B cell (primary cell): ENCODE data around the gene CDK13. TPM values are rescaled to one million over a fixed set of nuclear protein-coding genes. Genes with fewer than 3 reads are reported as not detected.
"Not testable (repeated sequence)": the region's sequence is repeated elsewhere in the genome, so short reads cannot be mapped to it uniquely, and the experiment has no call there.

Experiments used
- ATAC-seq: fragments of 200-7000 bp; cut with Tn5 transposase; one replicate; pipeline ENCODE4 v1.10.0; 2021; ENCODE audit warnings: low read depth, mild to moderate bottlenecking, moderate number of reproducible peaks, moderate library complexity
- CTCF ChIA-PET: fragments of 350-600 bp; sonication (Branson Sonifier 250); formaldehyde crosslinking; loops from one replicate; lab custom pipeline; 2021; ENCODE audit warnings: antibody characterized with exemption, inconsistent platforms; lab: Charles Lee
- POLR2A ChIA-PET: fragments of 350-600 bp; sonication (Branson Sonifier 250); formaldehyde crosslinking; loops from one replicate; lab custom pipeline; 2021; ENCODE audit warnings: antibody characterized with exemption; lab: Charles Lee
- DNase-seq: peaks from one replicate; pipeline ENCODE4 v3.0.0; 2013
- H2AFZ ChIP-seq: 2 replicates; pipeline ENCODE4 v1.6.1; 2012; ENCODE audit warnings: mild to moderate bottlenecking, low read depth, low read length; ENCODE audit not compliant: insufficient read depth, poor library complexity, severe bottlenecking
- H3K27ac ChIP-seq, 2 donors: 1 replicate in 1 of 2; 2 replicates in 1 of 2; pipeline ENCODE4 v1.5.1; 2012 to 2013; ENCODE audit warnings: low read length in 2 of 2, mild to moderate bottlenecking in 2 of 2, moderate library complexity in 1 of 2
- H3K27me3 ChIP-seq, 4 experiments: fragments of 200-600 bp in 1 of 4; sonication (generic) in 1 of 4; replicated peaks in 1 of 4; 1 replicate in 2 of 4; 2 replicates in 2 of 4; pipeline versions ENCODE4 v1.6.1 to v1.7.0; 2013 to 2016; ENCODE audit warnings: low read length in 3 of 4, mild to moderate bottlenecking in 2 of 4, mixed read lengths in 1 of 4, moderate library complexity in 1 of 4; ENCODE audit not compliant: insufficient read depth in 4 of 4, control insufficient read depth in 3 of 4; ENCODE audit errors: control extremely low read depth in 1 of 4
- H3K36me3 ChIP-seq, 2 experiments: replicated peaks in 1 of 2; 1 replicate in 1 of 2; 2 replicates in 1 of 2; pipeline versions ENCODE4 v1.6.1 to v1.7.1; 2013; ENCODE audit warnings: low read length in 1 of 2; ENCODE audit not compliant: insufficient read depth in 2 of 2, control insufficient read depth in 1 of 2; ENCODE audit errors: control extremely low read depth in 1 of 2, extremely low read depth in 1 of 2
- H3K4me1 ChIP-seq, 2 donors: fragments of 200-600 bp in 1 of 2; sonication (generic) in 1 of 2; 1 replicate in 1 of 2; 2 replicates in 1 of 2; pipeline versions ENCODE4 v1.5.1 to v1.6.1; 2013 to 2017; ENCODE audit warnings: low read length in 2 of 2; ENCODE audit not compliant: control insufficient read depth in 2 of 2, insufficient read depth in 2 of 2
- H3K4me2 ChIP-seq: replicated peaks from 2 replicates; pipeline ENCODE3; 2012; ENCODE audit warnings: mild to moderate bottlenecking, low read depth, low read length; ENCODE audit not compliant: poor library complexity, severe bottlenecking
- H3K4me3 ChIP-seq, 5 experiments: fragments of 200-600 bp in 1 of 5; sonication (generic) in 1 of 5; 1 replicate in 3 of 5; 2 replicates in 2 of 5; pipeline versions ENCODE4 v1.5.1 to v1.7.0; 2011 to 2016; ENCODE audit warnings: low read length in 4 of 5, mild to moderate bottlenecking in 4 of 5, low read depth in 2 of 5, control low read depth in 1 of 5, moderate library complexity in 1 of 5; ENCODE audit not compliant: insufficient read depth in 1 of 5; ENCODE audit errors: control extremely low read depth in 1 of 5, extremely low read depth in 1 of 5
- H3K79me2 ChIP-seq: fragments of 200-600 bp; sonication (generic); one replicate; pipeline ENCODE4 v1.6.0; 2016; ENCODE audit warnings: low read length; ENCODE audit not compliant: control insufficient read depth, insufficient read depth
- H3K9ac ChIP-seq: fragments of 200-600 bp; sonication (generic); 2 replicates; pipeline ENCODE4 v1.6.1; 2017; ENCODE audit warnings: mild to moderate bottlenecking, low read length, moderate library complexity
- H3K9me3 ChIP-seq, 3 donors: one replicate each; pipeline versions ENCODE4 v1.6.1 to v1.7.1; 2013; ENCODE audit warnings: low read length in 2 of 3; ENCODE audit not compliant: control insufficient read depth in 2 of 3, insufficient read depth in 1 of 3; ENCODE audit errors: control extremely low read depth in 1 of 3
- H4K20me1 ChIP-seq: 2 replicates; pipeline ENCODE4 v1.6.0; 2012; ENCODE audit warnings: mild to moderate bottlenecking, low read length; ENCODE audit not compliant: insufficient read depth, control insufficient read depth, poor library complexity, severe bottlenecking
- H3K27ac Mint-ChIP-seq: one replicate; pipeline ENCODE4 v1.8.0; 2021; ENCODE audit warnings: mixed read lengths
- H3K27me3 Mint-ChIP-seq: one replicate; pipeline ENCODE4 v1.8.0; 2021; ENCODE audit warnings: mixed read lengths
- H3K4me1 Mint-ChIP-seq: one replicate; pipeline ENCODE4 v1.8.0; 2021; ENCODE audit warnings: mixed read lengths
- H3K4me3 Mint-ChIP-seq: one replicate; pipeline ENCODE4 v1.8.0; 2021; ENCODE audit warnings: mixed read lengths
- H3K9me3 Mint-ChIP-seq: one replicate; pipeline ENCODE4 v1.8.0; 2022; ENCODE audit warnings: mixed read lengths; ENCODE audit not compliant: insufficient read depth
- EZH2 ChIP-seq: IDR thresholded peaks from 2 replicates; pipeline ENCODE4 v1.6.1; 2012; ENCODE audit warnings: borderline replicate concordance, low read depth, mild to moderate bottlenecking, moderate library complexity, low read length; ENCODE audit not compliant: insufficient read depth, poor library complexity, severe bottlenecking
- WGBS: methylation state at CpG from one replicate; pipeline ENCODE4 v1.1.5; 2013; ENCODE audit warnings: missing lambda C conversion rate; ENCODE audit not compliant: insufficient coverage; 5-methylcytosine and 5-hydroxymethylcytosine counted together
- intact Hi-C: fragments of 100-400 bp; cut with micrococcal nuclease; formaldehyde crosslinking; loops from one replicate; pipeline ENCODE4 v1.10.0; 2022
- polyA plus RNA-seq: library from polyadenylated mRNA; depleted of rRNA; stranded (reverse); fragments of >200 nt; gene quantifications from 2 replicates; pipeline ENCODE4 v1.2.3, GENCODE V29; 2012
- total RNA-seq, 2 donors: library from RNA; stranded (reverse); fragments of 120-200 nt in 1 of 2; gene quantifications; 1 replicate in 1 of 2; 2 replicates in 1 of 2; pipeline versions ENCODE4 v1.2.3 to v1.2.4, GENCODE V29; 2013 to 2022
- TF ChIP-seq, protein P1 (sequence below): fragments of 200-600 bp; IDR thresholded peaks from one replicate; pipeline ENCODE4 v1.8.0; 2022; ENCODE audit warnings: antibody characterized with exemption, mild to moderate bottlenecking

Gene CDK13
- total and polyA plus RNA-seq, 2 donors (not counting 1 experiment from before 2014, with no cell fraction given), result 56.1 to 146 TPM

- H3K9me3 ChIP-seq, H3K27me3 ChIP-seq, H2AFZ ChIP-seq, H3K79me2 ChIP-seq, H3K4me3 ChIP-seq, H3K4me2 ChIP-seq, intact Hi-C loops, H3K9ac ChIP-seq, H3K4me1 Mint-ChIP-seq, H3K27ac ChIP-seq, H3K27me3 Mint-ChIP-seq, DNase-seq, POLR2A ChIA-PET, ATAC-seq, H3K4me1 ChIP-seq, H3K9me3 Mint-ChIP-seq, H3K36me3 ChIP-seq, CTCF ChIA-PET, H3K4me3 Mint-ChIP-seq, H4K20me1 ChIP-seq, H3K27ac Mint-ChIP-seq: not testable (repeated sequence)
- WGBS, result 100% methylated on average over 3 of the region's 7 CpGs
Observed at GRCh38 chr7:40118201-40118600, 168.1 kb downstream of the CDK13 start.

- POLR2A ChIA-PET, result no interaction called here
- H3K4me3 Mint-ChIP-seq, result no peak overlapping the region
- ATAC-seq, result no peak
Observed at GRCh38 chr7:40120020-40120419, 170.0 kb downstream of the CDK13 start.

DNA sequence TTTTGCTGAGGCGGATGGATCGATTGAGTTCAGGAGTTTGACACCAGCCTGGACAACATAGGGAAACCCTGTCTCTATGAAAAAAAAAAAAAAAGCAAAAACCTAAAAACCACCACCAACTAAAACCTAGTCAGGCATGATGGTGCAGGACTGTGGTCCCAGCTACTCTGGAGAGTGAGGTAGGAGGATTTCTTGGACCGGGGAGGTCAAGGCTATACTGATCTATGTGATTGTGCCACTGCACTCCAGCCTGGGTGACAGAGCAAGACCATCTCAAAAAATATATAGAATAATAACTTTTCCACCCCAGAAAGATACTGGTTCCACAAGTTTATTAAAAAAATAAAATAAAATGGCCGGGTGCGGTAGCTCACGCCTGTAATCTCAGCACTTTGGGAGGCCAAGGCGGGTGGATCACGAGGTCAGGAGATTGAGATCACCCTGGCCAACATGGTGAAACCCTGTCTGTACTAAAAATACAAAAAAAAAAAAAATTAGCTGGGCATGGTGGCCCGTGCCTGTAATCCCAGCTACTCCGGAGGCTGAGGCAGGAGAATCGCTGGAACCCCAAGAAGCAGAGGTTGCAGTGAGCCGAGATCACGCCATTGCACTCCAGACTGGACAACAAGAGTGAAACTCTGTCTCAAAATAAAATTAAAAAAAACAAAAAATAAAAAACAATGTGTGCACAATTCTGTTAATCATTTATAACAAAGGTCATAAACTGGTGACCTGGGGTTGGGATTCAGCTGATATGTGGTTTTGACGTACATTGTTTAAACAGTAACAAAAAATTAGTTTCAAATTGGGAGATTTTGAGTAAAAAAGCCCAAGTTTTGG lies 172.3 kb downstream of the CDK13 start:
- 100% methylated on average over 3 of the region's 14 CpGs for WGBS
- H3K4me3 ChIP-seq, H3K27me3 ChIP-seq, H3K9me3 ChIP-seq, H3K4me1 ChIP-seq, H3K27ac Mint-ChIP-seq, H3K36me3 ChIP-seq, CTCF ChIA-PET, H3K27ac ChIP-seq, H4K20me1 ChIP-seq, H3K9ac ChIP-seq, H2AFZ ChIP-seq, H3K27me3 Mint-ChIP-seq, ATAC-seq, POLR2A ChIA-PET, intact Hi-C loops, H3K4me1 Mint-ChIP-seq, H3K9me3 Mint-ChIP-seq, H3K4me2 ChIP-seq, H3K4me3 Mint-ChIP-seq, DNase-seq: not testable (repeated sequence)
- H3K79me2 ChIP-seq, result peaks cover 23% of the 10 kb centered on the region

More at GRCh38 chr7:40120020-40120419, 170.0 kb downstream of the CDK13 start:
- intact Hi-C loops, result no loop called here
- Histone ChIP-seq H3K4me2 (no peak overlapping the region), H4K20me1 (no peaks in the 10 kb centered on the region), H3K9ac (no peak overlapping the region), H3K79me2 (peaks cover 5% of the 10 kb centered on the region), H3K27me3 (no peaks in the 10 kb centered on the region), H3K27ac (no peak overlapping the region), H3K4me3 (no peak overlapping the region), H3K9me3 (no peaks in the 10 kb centered on the region), H3K4me1 (no peaks in the 10 kb centered on the region), H2AFZ (no peak overlapping the region), H3K36me3 (no peaks in the 10 kb centered on the region)
- TF ChIP-seq, protein P1, sequence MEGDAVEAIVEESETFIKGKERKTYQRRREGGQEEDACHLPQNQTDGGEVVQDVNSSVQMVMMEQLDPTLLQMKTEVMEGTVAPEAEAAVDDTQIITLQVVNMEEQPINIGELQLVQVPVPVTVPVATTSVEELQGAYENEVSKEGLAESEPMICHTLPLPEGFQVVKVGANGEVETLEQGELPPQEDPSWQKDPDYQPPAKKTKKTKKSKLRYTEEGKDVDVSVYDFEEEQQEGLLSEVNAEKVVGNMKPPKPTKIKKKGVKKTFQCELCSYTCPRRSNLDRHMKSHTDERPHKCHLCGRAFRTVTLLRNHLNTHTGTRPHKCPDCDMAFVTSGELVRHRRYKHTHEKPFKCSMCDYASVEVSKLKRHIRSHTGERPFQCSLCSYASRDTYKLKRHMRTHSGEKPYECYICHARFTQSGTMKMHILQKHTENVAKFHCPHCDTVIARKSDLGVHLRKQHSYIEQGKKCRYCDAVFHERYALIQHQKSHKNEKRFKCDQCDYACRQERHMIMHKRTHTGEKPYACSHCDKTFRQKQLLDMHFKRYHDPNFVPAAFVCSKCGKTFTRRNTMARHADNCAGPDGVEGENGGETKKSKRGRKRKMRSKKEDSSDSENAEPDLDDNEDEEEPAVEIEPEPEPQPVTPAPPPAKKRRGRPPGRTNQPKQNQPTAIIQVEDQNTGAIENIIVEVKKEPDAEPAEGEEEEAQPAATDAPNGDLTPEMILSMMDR, result no peak
- no peak for TF ChIP-seq EZH2
- Mint-ChIP-seq H3K4me1 (no peaks in the 10 kb centered on the region), H3K27me3 (no peaks in the 10 kb centered on the region), H3K9me3 (no peaks in the 10 kb centered on the region), H3K27ac (no peak overlapping the region)
- CTCF ChIA-PET, result interaction anchor here (0.5 kb wide), 1 partner anchor 636 kb away, joined by 4 read pairs; no protein-coding TSS in a partner anchor
- DNase-seq, result no peak
- no CpG with 5 or more reads among the region's 5 CpGs for WGBS
